ENCODE data around the gene GJA1. TPM values are rescaled to one million over a fixed set of nuclear protein-coding genes. Genes with fewer than 3 reads are reported as not detected.
"Not testable (repeated sequence)": the region's sequence is repeated elsewhere in the genome, so short reads cannot be mapped to it uniquely, and the experiment has no call there.

GJA1 gene
- total RNA-seq, 1 experiment from 2014 or later = not detected

DNA sequence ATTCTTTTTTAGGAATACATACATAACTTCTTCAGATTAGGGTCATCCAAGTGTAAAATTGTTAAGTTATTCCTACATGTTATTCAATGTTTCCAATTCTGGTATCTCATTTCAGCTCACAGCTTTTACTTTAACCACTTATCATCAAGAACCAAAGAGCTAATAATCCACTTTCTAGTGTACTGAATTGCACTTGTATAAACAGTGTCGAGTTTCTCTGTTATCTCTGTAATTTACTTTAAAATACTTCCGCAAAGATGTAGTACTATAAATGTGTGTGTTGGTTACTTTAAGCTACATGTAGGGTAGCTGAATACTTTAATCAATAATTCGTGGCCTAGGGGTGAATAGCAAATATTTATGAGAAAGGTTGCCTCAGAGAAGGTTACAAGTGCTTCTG is 8.8 kb upstream of the GJA1 start:
- CTCF ChIA-PET = interaction anchor here (0.8 kb wide), 1 partner anchor 111 kb away, joined by 4 read pairs; no protein-coding TSS in a partner anchor
- Mint-ChIP-seq H3K4me3 (ENCODE audit: unreplicated experiment) (no peak overlapping the region), H3K27ac (ENCODE audit: low read depth, unreplicated experiment) (no peak overlapping the region), H3K4me1 (ENCODE audit: insufficient read depth, unreplicated experiment) (peaks cover 10% of the 10 kb centered on the region), H3K36me3 (ENCODE audit: insufficient read depth, unreplicated experiment) (no peaks in the 10 kb centered on the region), H3K27me3 (ENCODE audit: insufficient read depth, unreplicated experiment) (no peaks in the 10 kb centered on the region), H3K9me3 (ENCODE audit: unreplicated experiment) (no peaks in the 10 kb centered on the region)
- intact Hi-C loops (cut with micrococcal nuclease) = no loop called here
- TF ChIP-seq, protein P1, sequence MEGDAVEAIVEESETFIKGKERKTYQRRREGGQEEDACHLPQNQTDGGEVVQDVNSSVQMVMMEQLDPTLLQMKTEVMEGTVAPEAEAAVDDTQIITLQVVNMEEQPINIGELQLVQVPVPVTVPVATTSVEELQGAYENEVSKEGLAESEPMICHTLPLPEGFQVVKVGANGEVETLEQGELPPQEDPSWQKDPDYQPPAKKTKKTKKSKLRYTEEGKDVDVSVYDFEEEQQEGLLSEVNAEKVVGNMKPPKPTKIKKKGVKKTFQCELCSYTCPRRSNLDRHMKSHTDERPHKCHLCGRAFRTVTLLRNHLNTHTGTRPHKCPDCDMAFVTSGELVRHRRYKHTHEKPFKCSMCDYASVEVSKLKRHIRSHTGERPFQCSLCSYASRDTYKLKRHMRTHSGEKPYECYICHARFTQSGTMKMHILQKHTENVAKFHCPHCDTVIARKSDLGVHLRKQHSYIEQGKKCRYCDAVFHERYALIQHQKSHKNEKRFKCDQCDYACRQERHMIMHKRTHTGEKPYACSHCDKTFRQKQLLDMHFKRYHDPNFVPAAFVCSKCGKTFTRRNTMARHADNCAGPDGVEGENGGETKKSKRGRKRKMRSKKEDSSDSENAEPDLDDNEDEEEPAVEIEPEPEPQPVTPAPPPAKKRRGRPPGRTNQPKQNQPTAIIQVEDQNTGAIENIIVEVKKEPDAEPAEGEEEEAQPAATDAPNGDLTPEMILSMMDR (IDR thresholded peaks at IDR 0.05; ENCODE audit: unreplicated experiment) = no peak
- no peak for DNase-seq (ENCODE audit: unreplicated experiment)
- no TSS peak for BruUV-seq (replicated peaks)
- POLR2A ChIA-PET = no interaction called here

- POLR2A ChIA-PET = no interaction called here
- Mint-ChIP-seq H3K27ac (ENCODE audit: low read depth, unreplicated experiment) (no peak overlapping the region), H3K27me3 (ENCODE audit: insufficient read depth, unreplicated experiment) (no peaks in the 10 kb centered on the region), H3K9me3 (ENCODE audit: unreplicated experiment) (no peaks in the 10 kb centered on the region), H3K4me1 (ENCODE audit: insufficient read depth, unreplicated experiment) (peaks cover 5% of the 10 kb centered on the region), H3K4me3 (ENCODE audit: unreplicated experiment) (no peak overlapping the region), H3K36me3 (ENCODE audit: insufficient read depth, unreplicated experiment) (no peaks in the 10 kb centered on the region)
- intact Hi-C loops (cut with micrococcal nuclease) = no loop called here
- DNase-seq (ENCODE audit: unreplicated experiment) = no peak
- CTCF ChIA-PET = interaction anchor here (0.6 to 5.1 kb wide), 25 partner anchors 8 to 1215 kb away, joined by 3 to 45 read pairs (median 4); no protein-coding TSS in a partner anchor
- BruUV-seq (replicated peaks) = no TSS peak
- TF ChIP-seq, protein P1 (IDR thresholded peaks at IDR 0.05; ENCODE audit: unreplicated experiment) = no peak
Observed at GRCh38 chr6:121428872-121429756, 6.3 kb upstream of the GJA1 start.

- no peaks in the 10 kb centered on the region for H3K9me3 Mint-ChIP-seq (ENCODE audit: unreplicated experiment)
- H3K27me3 Mint-ChIP-seq (ENCODE audit: insufficient read depth, unreplicated experiment) = no peaks in the 10 kb centered on the region
- intact Hi-C loops (cut with micrococcal nuclease) = loop anchor here (1.0 kb wide), 4 partner anchors 419 to 942 kb away; no protein-coding TSS in a partner anchor
- TF ChIP-seq, protein P1 (IDR thresholded peaks at IDR 0.05; ENCODE audit: unreplicated experiment) = peak; percentile 77
- CTCF ChIA-PET = interaction anchor here (0.6 to 5.1 kb wide), 48 partner anchors 8 to 1099 kb away, joined by 3 to 45 read pairs (median 4); no protein-coding TSS in a partner anchor
- no peaks in the 10 kb centered on the region for H3K36me3 Mint-ChIP-seq (ENCODE audit: insufficient read depth, unreplicated experiment)
- peaks cover 13% of the 10 kb centered on the region for H3K4me1 Mint-ChIP-seq (ENCODE audit: insufficient read depth, unreplicated experiment)
- POLR2A ChIA-PET = interaction anchor here (1.2 kb wide), 2 partner anchors 631 to 741 kb away, joined by 3 to 5 read pairs; no protein-coding TSS in a partner anchor
- DNase-seq (ENCODE audit: unreplicated experiment) = peak; percentile 57
- no TSS peak for BruUV-seq (replicated peaks)
- no peak overlapping the region for H3K4me3 Mint-ChIP-seq (ENCODE audit: unreplicated experiment)
- no peak overlapping the region for H3K27ac Mint-ChIP-seq (ENCODE audit: low read depth, unreplicated experiment)
Observed at GRCh38 chr6:121430514-121431460, 4.7 kb upstream of the GJA1 start.

- peaks cover 13% of the 10 kb centered on the region for H3K4me1 Mint-ChIP-seq (ENCODE audit: insufficient read depth, unreplicated experiment)
- ChIA-PET CTCF (interaction anchor here (0.6 to 5.1 kb wide), 17 partner anchors 9 to 832 kb away, joined by 3 to 45 read pairs (median 3); no protein-coding TSS in a partner anchor), POLR2A (interaction anchor here (1.2 kb wide), 2 partner anchors 630 to 740 kb away, joined by 3 to 5 read pairs; no protein-coding TSS in a partner anchor)
- H3K27me3 Mint-ChIP-seq (ENCODE audit: insufficient read depth, unreplicated experiment); H3K27ac Mint-ChIP-seq (ENCODE audit: low read depth, unreplicated experiment); intact Hi-C loops (cut with micrococcal nuclease); BruUV-seq (replicated peaks); H3K4me3 Mint-ChIP-seq (ENCODE audit: unreplicated experiment); H3K36me3 Mint-ChIP-seq (ENCODE audit: insufficient read depth, unreplicated experiment); DNase-seq (ENCODE audit: unreplicated experiment); H3K9me3 Mint-ChIP-seq (ENCODE audit: unreplicated experiment): not testable (repeated sequence)
Observed at GRCh38 chr6:121431776-121432175, 3.7 kb upstream of the GJA1 start.

All from MCF 10A (cell line).